HUES64 (cell line): ENCODE measurements around the gene IGFBP2.

Experiments used
- H3K27ac ChIP-seq: 2 replicates; pipeline ENCODE4 v1.7.0; 2013; ENCODE audit warnings: low read depth, low read length, inconsistent platforms
- H3K27me3 ChIP-seq: 2 replicates; pipeline ENCODE4 v1.6.1; 2013; ENCODE audit warnings: mild to moderate bottlenecking, low read length; ENCODE audit not compliant: insufficient read depth
- H3K36me3 ChIP-seq: 2 replicates; pipeline ENCODE4 v1.6.1; 2013; ENCODE audit warnings: mild to moderate bottlenecking, low read length; ENCODE audit not compliant: insufficient read depth
- H3K4me1 ChIP-seq: 2 replicates; pipeline ENCODE4 v1.6.1; 2013; ENCODE audit warnings: mild to moderate bottlenecking, low read length, moderate library complexity; ENCODE audit not compliant: insufficient read depth
- H3K4me3 ChIP-seq: 2 replicates; pipeline ENCODE4 v1.5.1; 2013; ENCODE audit warnings: mild to moderate bottlenecking, low read length, moderate library complexity
- H3K9ac ChIP-seq: 2 replicates; pipeline ENCODE4 v1.6.1; 2013; ENCODE audit warnings: mild to moderate bottlenecking, low read depth, low read length
- H3K9me3 ChIP-seq: 2 replicates; pipeline ENCODE4 v1.6.1; 2013; ENCODE audit warnings: low read depth, low read length; ENCODE audit not compliant: insufficient read depth
- WGBS: fragments of 150-250, 120-280 bp; methylation state at CpG from one replicate; pipeline ENCODE4 v1.1.7; 2013; ENCODE audit warnings: missing lambda C conversion rate; 5-methylcytosine and 5-hydroxymethylcytosine counted together

The IGFBP2 gene

GRCh38 chr2:216678098-216678465, 44.9 kb downstream of the IGFBP2 start:
- no peak overlapping the region for H3K27ac ChIP-seq
- WGBS, result 95% methylated on average over 12 of the region's 12 CpGs

GRCh38 chr2:216678813-216679657, 45.8 kb downstream of the IGFBP2 start:
- Histone ChIP-seq H3K9me3 (no peaks in the 10 kb centered on the region), H3K27me3 (no peaks in the 10 kb centered on the region), H3K4me3 (no peak overlapping the region), H3K9ac (no peak overlapping the region), H3K27ac (no peak overlapping the region), H3K36me3 (peaks cover 4% of the 10 kb centered on the region; the same call in 1 of the 2 replicates), H3K4me1 (no peaks in the 10 kb centered on the region)
- WGBS, result 86% methylated on average over 21 of the region's 21 CpGs

More at GRCh38 chr2:216678098-216678465, 44.9 kb downstream of the IGFBP2 start:
- no peak overlapping the region for H3K4me3 ChIP-seq
- no peaks in the 10 kb centered on the region for H3K9me3 ChIP-seq
- no peak overlapping the region for H3K9ac ChIP-seq
- H3K36me3 ChIP-seq, result peaks cover 4% of the 10 kb centered on the region; the same call in 1 of the 2 replicates
- H3K27me3 ChIP-seq, result no peaks in the 10 kb centered on the region
- no peaks in the 10 kb centered on the region for H3K4me1 ChIP-seq

- Histone ChIP-seq H3K27me3 (no peaks in the 10 kb centered on the region), H3K4me1 (no peaks in the 10 kb centered on the region), H3K9me3 (no peaks in the 10 kb centered on the region), H3K9ac (no peak overlapping the region), H3K4me3 (no peak overlapping the region), H3K36me3 (peaks cover 4% of the 10 kb centered on the region; the same call in 1 of the 2 replicates), H3K27ac (no peak overlapping the region)
- WGBS, result 88% methylated on average over 14 of the region's 14 CpGs
Measured at GRCh38 chr2:216679658-216680024, 46.4 kb downstream of the IGFBP2 start.

- Histone ChIP-seq H3K4me3 (no peak overlapping the region), H3K27me3 (no peaks in the 10 kb centered on the region), H3K9ac (no peak overlapping the region), H3K27ac (no peak overlapping the region), H3K4me1 (no peaks in the 10 kb centered on the region), H3K36me3 (peaks cover 4% of the 10 kb centered on the region; the same call in 1 of the 2 replicates), H3K9me3 (no peaks in the 10 kb centered on the region)
- WGBS, result 87% methylated on average over 10 of the region's 10 CpGs
Measured at GRCh38 chr2:216680951-216681629, 47.9 kb downstream of the IGFBP2 start.

GRCh38 chr2:216681683-216682082, 48.5 kb downstream of the IGFBP2 start:
- Histone ChIP-seq H3K4me1 (no peaks in the 10 kb centered on the region), H3K9ac (no peak overlapping the region)

GRCh38 chr2:216683846-216684245, 50.6 kb downstream of the IGFBP2 start:
- H3K9me3 ChIP-seq, result no peaks in the 10 kb centered on the region
- 88% methylated on average over 3 of the region's 3 CpGs for WGBS

More at GRCh38 chr2:216681683-216682082, 48.5 kb downstream of the IGFBP2 start:
- WGBS, result 80% methylated on average over 2 of the region's 2 CpGs
- no peak overlapping the region for H3K27ac ChIP-seq
- H3K4me3 ChIP-seq, result no peak overlapping the region
- no peaks in the 10 kb centered on the region for H3K9me3 ChIP-seq
- H3K36me3 ChIP-seq, result peaks cover 4% of the 10 kb centered on the region; the same call in 1 of the 2 replicates
- no peaks in the 10 kb centered on the region for H3K27me3 ChIP-seq

GRCh38 chr2:216685327-216685875, 52.2 kb downstream of the IGFBP2 start:
- Histone ChIP-seq H3K27me3 (peaks cover 7% of the 10 kb centered on the region; the same call in 1 of the 2 replicates), H3K27ac (no peak overlapping the region), H3K9ac (no peak overlapping the region), H3K9me3 (no peaks in the 10 kb centered on the region), H3K4me3 (no peak overlapping the region), H3K4me1 (peaks cover 22% of the 10 kb centered on the region), H3K36me3 (no peaks in the 10 kb centered on the region; the same call in 1 of the 2 replicates)
- WGBS, result 93% methylated on average over 4 of the region's 5 CpGs

More at GRCh38 chr2:216683846-216684245, 50.6 kb downstream of the IGFBP2 start:
- Histone ChIP-seq H3K9ac (no peak overlapping the region), H3K4me1 (peaks cover 11% of the 10 kb centered on the region; the same call in 1 of the 2 replicates), H3K36me3 (no peaks in the 10 kb centered on the region; the same call in 1 of the 2 replicates), H3K4me3 (no peak overlapping the region), H3K27ac (no peak overlapping the region), H3K27me3 (no peaks in the 10 kb centered on the region)

- 84% methylated on average over 5 of the region's 5 CpGs for WGBS
- Histone ChIP-seq H3K9ac (no peak overlapping the region), H3K4me3 (no peak overlapping the region)
Measured at GRCh38 chr2:216687111-216687510, 53.9 kb downstream of the IGFBP2 start.

GRCh38 chr2:216687646-216688045, 54.4 kb downstream of the IGFBP2 start:
- Histone ChIP-seq H3K9me3 (no peaks in the 10 kb centered on the region), H3K27me3 (peaks cover 13% of the 10 kb centered on the region; the same call in 1 of the 2 replicates), H3K27ac (no peak overlapping the region), H3K9ac (no peak overlapping the region), H3K36me3 (no peaks in the 10 kb centered on the region; the same call in 1 of the 2 replicates), H3K4me3 (no peak overlapping the region), H3K4me1 (peaks cover 29% of the 10 kb centered on the region)
- WGBS, result 58% methylated on average over 4 of the region's 4 CpGs

More at GRCh38 chr2:216687111-216687510, 53.9 kb downstream of the IGFBP2 start:
- Histone ChIP-seq H3K27me3 (peaks cover 13% of the 10 kb centered on the region; the same call in 1 of the 2 replicates), H3K4me1 (peaks cover 29% of the 10 kb centered on the region), H3K36me3 (no peaks in the 10 kb centered on the region; the same call in 1 of the 2 replicates), H3K9me3 (no peaks in the 10 kb centered on the region), H3K27ac (no peak overlapping the region)

GRCh38 chr2:216688731-216689340, 55.6 kb downstream of the IGFBP2 start:
- no peak overlapping the region for H3K4me3 ChIP-seq
- no peak overlapping the region for H3K9ac ChIP-seq
- WGBS, result 79% methylated on average over 9 of the region's 9 CpGs
- H3K27me3 ChIP-seq, result peaks cover 15% of the 10 kb centered on the region
- H3K36me3 ChIP-seq, result no peaks in the 10 kb centered on the region; the same call in 1 of the 2 replicates
- peaks cover 29% of the 10 kb centered on the region for H3K4me1 ChIP-seq
- H3K27ac ChIP-seq, result no peak overlapping the region
- no peaks in the 10 kb centered on the region for H3K9me3 ChIP-seq
